Measurements from ENCODE around the gene CELA2A.
"Not testable (repeated sequence)": the region's sequence is repeated elsewhere in the genome, so short reads cannot be mapped to it uniquely, and the experiment has no call there.

DNA sequence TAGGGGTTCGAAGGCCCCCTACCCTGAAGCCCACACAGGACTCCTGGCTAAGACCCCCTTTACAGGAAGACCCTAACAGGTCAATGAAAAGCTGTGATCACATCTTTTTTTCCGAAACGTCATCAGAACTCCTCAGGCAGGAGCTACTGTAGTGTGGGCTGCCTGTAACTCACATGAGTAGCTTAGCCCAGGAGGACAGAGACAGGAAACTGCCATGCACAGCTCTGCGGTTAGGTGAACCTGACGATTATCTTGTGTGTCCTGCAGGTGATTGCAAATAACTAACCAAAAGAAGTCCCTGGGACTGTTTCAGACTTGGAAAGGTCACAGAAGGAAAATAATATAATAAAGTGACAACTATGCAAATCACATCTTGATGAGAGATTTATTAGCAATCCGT is 15.2 kb downstream of the CELA2A start:
- TF ChIP-seq POLR2A (IDR thresholded peaks at IDR 0.05): not testable (repeated sequence)
- TF ChIP-seq, protein P1, sequence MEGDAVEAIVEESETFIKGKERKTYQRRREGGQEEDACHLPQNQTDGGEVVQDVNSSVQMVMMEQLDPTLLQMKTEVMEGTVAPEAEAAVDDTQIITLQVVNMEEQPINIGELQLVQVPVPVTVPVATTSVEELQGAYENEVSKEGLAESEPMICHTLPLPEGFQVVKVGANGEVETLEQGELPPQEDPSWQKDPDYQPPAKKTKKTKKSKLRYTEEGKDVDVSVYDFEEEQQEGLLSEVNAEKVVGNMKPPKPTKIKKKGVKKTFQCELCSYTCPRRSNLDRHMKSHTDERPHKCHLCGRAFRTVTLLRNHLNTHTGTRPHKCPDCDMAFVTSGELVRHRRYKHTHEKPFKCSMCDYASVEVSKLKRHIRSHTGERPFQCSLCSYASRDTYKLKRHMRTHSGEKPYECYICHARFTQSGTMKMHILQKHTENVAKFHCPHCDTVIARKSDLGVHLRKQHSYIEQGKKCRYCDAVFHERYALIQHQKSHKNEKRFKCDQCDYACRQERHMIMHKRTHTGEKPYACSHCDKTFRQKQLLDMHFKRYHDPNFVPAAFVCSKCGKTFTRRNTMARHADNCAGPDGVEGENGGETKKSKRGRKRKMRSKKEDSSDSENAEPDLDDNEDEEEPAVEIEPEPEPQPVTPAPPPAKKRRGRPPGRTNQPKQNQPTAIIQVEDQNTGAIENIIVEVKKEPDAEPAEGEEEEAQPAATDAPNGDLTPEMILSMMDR (IDR thresholded peaks at IDR 0.05 in 4 of 5, conservative IDR thresholded peaks at IDR 0.05 in 1 of 5): not testable (repeated sequence)

All from gastrocnemius medialis (tissue), 4 donors.